ENCODE measurements around the gene AAR2.

The AAR2 gene

DNA sequence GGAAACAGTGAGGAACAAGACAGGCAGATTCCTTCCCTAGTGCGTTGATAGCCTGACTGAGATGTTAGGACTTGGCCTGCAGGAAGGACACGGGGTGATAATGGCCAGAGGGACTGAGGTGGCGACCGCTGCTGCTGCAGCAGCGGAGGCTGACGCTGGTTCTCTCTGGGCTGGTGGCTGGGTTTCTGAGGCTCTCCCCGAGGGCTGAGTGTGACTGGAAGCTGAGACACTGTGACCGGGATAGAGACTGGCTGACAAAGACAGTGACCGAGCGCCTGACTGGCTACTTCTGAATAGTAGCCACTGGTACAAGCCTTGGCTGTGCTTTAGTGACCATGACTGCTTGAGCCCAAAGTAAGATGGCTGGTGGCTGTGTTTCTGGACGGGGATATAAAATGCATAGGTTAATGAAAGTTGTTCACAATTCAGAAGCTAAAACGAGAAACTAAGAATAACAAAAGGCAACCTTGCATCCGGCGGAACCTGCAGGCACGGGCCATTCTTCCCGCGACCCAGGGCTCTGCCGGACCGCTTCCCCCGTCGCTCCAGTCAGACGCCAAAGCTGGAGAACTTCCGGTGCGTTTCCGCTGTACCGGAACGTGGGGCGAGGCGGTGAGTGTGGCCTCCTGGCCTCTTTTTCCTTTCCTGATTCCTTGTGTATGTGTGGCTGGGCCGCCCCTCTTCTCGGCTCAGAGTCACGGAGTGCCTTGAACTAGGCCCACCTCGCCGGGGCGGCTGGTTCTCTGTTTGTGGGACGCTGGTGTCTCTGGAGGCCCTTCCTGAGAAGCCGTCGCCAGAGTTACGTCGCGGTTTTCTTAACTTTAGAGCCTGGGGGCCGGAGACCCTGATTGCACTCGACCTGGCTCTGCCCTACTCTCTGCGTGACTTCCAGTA, at the start of gene AAR2:
TSS of gene AAR2 (plus strand) at position 587 of the 894 bp plus-strand sequence. CDS start 3,391 bp downstream, outside the sequence.
- peak; percentile 52 for DNase-seq (ENCODE audit: low spot score)

GRCh38 chr20:36193977-36194712, 42.1 kb upstream of the AAR2 start:
- no peak for DNase-seq (ENCODE audit: low spot score)

- DNase-seq (ENCODE audit: low spot score) = no peak
Observed at GRCh38 chr20:36196676-36197075, 39.6 kb upstream of the AAR2 start.

DNA sequence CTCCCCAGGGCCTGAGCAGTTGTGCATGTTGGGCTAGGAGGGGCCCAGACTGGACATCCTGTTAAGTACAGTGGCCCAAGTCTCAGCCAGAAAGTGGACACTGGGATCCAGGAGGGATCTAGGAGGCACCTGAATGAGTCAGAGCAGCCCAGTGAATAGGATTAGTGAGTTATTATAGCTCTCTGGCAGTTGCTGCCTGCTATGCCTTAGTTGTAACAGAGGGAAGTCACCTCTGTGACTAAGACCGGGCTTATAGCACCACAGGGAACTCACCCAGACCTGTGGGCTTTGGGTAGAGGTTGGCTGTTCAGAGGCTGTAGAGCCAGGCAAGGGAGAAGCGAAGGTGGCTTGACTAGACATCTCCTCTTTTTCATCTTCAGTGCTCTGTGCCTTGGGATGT, 39.0 kb upstream of the AAR2 start:
- DNase-seq (ENCODE audit: low spot score) = no peak

DNA sequence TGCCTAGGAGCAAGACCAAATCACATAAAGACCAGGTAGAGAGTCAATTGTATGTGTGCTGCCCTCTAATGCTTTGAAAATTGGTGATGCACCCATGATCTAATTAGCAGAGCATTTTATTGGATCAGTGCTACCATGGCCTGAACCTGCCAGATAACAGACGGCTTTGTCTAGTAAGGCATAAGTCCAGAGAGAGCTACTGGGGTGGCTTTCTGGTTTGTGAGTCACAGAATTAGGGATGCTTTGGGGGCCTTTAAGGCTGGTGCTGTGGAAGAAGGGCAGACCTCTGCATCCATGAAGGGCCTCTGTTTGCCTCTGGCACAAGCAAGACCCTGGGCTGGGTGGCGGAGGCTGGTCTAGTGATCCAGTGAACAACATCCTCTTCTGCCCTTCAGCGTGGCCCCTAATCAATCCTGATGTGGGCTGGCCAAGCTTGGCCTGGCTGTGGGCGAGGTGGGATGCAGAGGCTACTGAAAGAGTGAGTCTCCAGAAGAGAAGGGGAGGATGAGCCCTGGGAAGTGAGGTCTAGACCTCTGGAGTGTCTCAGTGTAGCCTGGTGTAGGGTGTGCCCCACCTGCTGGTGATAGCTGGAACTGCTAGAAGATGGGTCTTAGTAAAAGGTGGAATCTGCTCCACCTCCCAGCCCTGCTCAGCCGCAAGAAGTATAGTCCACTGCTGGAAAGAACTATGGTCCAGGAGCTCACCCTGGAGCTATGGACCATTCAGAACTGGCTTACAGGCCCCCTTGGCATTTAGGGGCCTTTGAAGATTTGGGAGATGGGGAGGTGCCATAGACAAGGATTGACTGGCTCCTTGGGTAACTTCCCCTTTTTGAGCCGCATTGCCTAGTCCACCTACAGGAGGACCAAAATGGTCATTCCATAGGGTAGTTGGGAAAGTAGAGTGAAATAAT, 36.7 kb upstream of the AAR2 start:
- peak; percentile 67 for DNase-seq (ENCODE audit: low spot score)

GRCh38 chr20:36200451-36200850, 35.8 kb upstream of the AAR2 start:
- no peak for DNase-seq (ENCODE audit: low spot score)

GRCh38 chr20:36201198-36201597, 35.1 kb upstream of the AAR2 start:
- no peak for DNase-seq (ENCODE audit: low spot score)

DNA sequence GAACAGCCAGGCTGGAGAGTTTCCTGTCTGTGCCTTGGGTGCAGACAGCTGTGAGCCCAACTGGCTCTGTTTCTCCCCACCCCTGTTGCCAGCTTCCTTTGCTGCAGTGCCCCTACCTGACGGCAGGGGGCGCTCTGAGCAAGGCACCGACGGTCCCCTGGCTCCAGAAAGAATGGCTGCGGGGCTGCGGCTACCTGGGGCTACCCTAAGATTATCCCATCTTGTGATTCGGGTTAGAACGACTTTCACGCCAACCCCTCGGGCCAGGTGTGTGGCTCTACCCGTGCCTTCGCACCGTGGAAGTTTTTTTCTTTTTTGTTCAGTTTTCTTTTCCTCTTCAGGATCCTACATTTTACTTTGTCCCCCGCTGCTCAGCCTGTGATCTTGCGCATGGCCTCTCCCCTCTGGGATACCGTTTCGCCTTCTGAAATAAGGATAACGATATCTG, 33.4 kb upstream of the AAR2 start:
- DNase-seq (ENCODE audit: low spot score) = peak; percentile 71

- no peak for DNase-seq (ENCODE audit: low spot score)
Observed at GRCh38 chr20:36203861-36204260, 32.4 kb upstream of the AAR2 start.

- DNase-seq (ENCODE audit: low spot score) = no peak
Observed at GRCh38 chr20:36205026-36205425, 31.3 kb upstream of the AAR2 start.

GRCh38 chr20:36206068-36206467, 30.2 kb upstream of the AAR2 start:
- no peak for DNase-seq (ENCODE audit: low spot score)

DNA sequence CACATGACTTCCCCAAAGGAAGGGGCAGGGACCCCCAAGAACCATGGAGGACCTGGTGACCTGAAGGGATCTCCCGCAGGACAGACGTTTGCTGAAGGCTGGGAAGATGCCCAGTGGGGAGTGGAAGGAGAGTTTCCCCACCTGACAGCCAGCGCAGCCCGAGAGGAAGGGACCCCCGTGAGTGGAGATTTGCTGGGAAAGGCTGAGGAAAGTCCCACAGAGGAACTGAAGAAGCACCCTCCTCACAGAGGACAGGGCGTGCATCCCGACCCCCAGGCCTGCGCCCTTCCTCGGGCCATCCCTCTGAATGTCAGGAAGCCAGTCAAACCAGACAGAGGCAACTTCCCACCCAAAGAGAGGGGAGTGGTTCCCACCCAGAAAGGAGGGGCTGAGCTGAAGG, 29.6 kb upstream of the AAR2 start:
- DNase-seq (ENCODE audit: low spot score) = no peak

DNA sequence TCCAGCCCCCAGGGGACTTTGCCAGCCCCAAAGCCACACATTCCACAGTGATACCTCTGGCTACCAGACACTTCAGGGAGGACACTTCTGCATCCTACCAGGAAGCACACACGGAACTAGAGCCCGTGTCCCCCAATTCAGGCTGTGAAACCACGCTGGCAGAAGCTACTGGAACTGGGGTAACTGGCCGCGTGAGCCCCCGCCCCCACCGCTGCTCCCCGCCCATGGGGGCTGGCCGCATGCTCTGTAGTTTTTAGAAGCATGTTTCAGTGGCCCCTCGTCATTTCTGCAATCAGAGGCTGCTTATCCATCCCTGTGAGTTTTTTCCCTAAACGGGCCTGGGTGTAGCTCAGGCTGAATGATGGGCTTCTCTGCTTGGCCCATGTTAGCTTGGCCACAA, 28.7 kb upstream of the AAR2 start:
- no peak for DNase-seq (ENCODE audit: low spot score)

GRCh38 chr20:36208257-36208656, 28.0 kb upstream of the AAR2 start:
- DNase-seq (ENCODE audit: low spot score) = no peak

DNA sequence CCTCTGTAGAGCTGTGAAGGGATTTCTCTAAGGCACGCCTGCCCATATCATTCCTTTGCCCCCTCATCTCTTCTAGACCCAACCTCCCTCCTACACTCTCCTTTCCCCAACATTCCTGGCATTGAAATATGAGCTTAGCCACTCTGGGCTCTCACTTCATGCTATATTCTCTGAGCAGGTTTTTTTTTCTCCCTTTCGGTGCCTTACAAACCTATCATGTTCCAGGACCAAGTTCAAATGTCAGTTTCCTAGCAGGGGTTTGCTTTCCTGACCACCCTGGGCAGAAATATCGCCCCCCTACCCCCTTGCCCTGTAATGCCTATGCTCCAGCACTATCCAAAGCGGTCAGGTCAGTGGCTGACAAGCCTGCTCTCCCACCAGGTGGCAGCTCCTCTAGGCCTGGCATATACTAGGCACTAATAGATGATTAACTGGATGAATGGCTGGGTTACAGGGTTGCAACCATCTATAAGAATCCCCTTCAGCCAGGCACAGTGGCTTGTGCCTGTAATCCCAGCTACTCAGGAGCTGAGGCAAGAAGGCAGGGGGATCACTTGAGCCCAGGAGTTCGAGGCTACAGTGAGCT, 25.7 kb upstream of the AAR2 start:
- no peak for DNase-seq (ENCODE audit: low spot score)

GRCh38 chr20:36213362-36213761, 22.9 kb upstream of the AAR2 start:
- no peak for DNase-seq (ENCODE audit: low spot score)

GRCh38 chr20:36214684-36215256, 21.5 kb upstream of the AAR2 start:
- no peak for DNase-seq (ENCODE audit: low spot score)

DNA sequence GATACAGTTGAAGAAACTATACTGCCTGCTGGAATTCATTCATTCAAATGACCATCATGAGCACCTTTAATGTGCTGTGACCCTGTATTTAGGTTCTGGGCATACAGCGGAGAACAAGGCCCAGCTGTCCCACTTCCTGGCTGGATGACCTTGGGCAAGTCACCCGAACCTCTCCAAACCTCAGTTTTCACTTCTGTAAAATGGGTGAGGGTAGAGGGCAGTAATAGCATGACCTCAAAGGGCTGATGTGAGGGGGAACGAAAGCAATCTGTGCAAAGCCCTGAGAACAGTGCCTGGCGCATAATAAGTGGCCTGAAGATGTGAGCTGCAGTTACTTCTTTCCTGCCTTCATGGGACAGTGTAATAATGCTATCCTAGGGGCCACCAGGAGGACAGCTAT, 20.5 kb upstream of the AAR2 start:
- DNase-seq (ENCODE audit: low spot score) = no peak

- DNase-seq (ENCODE audit: low spot score) = no peak
Observed at GRCh38 chr20:36216314-36217025, 19.8 kb upstream of the AAR2 start.

DNA sequence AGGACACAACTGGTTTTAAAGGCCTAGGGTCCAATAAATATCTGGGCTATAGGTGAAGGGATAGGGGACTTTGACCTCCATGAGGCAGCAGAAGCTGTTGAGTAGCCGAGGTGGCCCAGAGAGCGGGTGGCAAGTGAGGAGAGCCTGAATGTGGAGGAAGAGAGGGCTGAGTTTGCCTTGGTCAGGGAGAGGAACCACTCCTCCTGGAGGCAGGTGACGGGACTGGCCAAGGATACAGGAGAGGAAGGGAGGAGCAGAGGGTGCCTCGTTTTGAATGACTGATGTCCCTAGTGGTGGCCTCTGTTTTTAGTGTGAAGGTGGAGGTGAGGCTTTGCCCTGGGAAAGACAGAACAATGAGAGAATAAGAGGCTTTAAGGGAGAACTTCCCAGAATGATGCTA, 19.1 kb upstream of the AAR2 start:
- no peak for DNase-seq (ENCODE audit: low spot score)
